ENCODE measurements around the gene ARID5B. TPM values are rescaled to one million over a fixed set of nuclear protein-coding genes. Genes with fewer than 3 reads are reported as not detected.

The ARID5B gene
- total RNA-seq, 4 donors from 2014 or later = 7.6 to 36.3 (median 21.2) TPM

DNA sequence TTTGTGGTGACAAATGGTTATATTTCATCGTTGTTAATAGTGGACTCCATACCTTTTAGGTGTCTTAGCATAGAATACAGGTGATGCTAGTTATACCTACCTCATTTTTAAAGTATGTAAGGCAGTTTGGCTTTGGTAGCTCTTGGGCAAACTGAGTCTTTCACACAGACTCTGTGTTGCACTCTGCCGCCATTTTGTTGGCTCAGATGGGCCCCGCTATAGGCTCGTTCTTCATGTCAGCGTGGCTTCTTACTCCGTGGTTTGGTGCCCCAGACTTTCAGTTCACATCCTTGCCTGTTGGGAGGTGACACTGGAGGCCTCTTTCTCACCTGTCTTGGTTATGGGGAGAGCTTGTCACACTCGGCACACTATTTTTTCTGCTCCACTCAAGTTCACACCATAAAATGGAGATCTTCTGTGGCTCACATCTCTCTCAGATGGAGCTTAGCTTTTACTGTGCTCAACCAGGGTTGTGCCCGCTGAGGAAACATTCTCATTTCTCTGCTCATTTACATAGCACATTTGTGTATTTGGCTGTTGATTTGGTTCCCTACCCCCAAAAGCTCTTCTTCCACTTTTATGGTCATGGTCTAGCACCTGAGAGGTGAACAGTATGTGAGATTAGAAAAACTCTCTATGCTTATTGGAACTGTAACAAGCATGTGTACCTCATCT, 178.5 kb downstream of the ARID5B start:
- WGBS, 2 donors = 95 to 99% methylated on average over 8 of the region's 8 CpGs

DNA sequence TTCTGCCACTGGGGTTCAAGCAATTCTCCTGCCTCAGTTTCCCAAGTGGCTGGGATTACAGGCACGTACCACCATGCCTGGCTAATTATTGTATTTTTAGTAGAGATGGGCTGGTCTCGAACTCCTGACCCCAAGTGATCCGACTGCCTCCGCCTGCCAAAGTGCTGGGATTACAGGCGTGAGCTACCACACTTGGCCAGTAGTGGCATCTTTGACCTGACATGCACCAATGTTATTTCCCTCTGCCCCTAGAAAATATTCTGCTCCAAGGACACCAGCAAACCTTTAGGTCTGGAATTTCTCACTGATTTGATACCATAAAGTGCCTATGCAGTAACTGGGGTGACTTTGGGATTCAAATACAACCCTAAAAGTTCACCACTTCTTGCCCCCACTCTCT, 179.4 kb downstream of the ARID5B start:
- no peaks in the 10 kb centered on the region for H3K27me3 ChIP-seq
- TF ChIP-seq, protein P1, sequence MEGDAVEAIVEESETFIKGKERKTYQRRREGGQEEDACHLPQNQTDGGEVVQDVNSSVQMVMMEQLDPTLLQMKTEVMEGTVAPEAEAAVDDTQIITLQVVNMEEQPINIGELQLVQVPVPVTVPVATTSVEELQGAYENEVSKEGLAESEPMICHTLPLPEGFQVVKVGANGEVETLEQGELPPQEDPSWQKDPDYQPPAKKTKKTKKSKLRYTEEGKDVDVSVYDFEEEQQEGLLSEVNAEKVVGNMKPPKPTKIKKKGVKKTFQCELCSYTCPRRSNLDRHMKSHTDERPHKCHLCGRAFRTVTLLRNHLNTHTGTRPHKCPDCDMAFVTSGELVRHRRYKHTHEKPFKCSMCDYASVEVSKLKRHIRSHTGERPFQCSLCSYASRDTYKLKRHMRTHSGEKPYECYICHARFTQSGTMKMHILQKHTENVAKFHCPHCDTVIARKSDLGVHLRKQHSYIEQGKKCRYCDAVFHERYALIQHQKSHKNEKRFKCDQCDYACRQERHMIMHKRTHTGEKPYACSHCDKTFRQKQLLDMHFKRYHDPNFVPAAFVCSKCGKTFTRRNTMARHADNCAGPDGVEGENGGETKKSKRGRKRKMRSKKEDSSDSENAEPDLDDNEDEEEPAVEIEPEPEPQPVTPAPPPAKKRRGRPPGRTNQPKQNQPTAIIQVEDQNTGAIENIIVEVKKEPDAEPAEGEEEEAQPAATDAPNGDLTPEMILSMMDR (IDR thresholded peaks at IDR 0.05) = no peak
- no peak for TF ChIP-seq POLR2A (IDR thresholded peaks at IDR 0.05)
- H3K4me3 ChIP-seq (replicated peaks in 1 of 3) = no peak overlapping the region
- 92 to 94% methylated on average over 5 of the region's 5 CpGs for WGBS, 2 donors
- peaks cover 0 to 4% of the 10 kb centered on the region in 2 donors for H3K36me3 ChIP-seq
- H3K9me3 ChIP-seq = no peaks in the 10 kb centered on the region
- H3K4me1 ChIP-seq = peaks cover 44 to 48% of the 10 kb centered on the region in 2 donors
- DNase-seq = no peak
- peak overlapping the region in 1 of 3 donors; percentile 74 for H3K27ac ChIP-seq
- intact Hi-C loops (cut with DNase I) = no loop called here

More for the DNA sequence above, 178.5 kb downstream of the ARID5B start:
- H3K36me3 ChIP-seq = no peaks in the 10 kb centered on the region
- no peak for DNase-seq
- H3K4me3 ChIP-seq (replicated peaks in 1 of 3) = no peak overlapping the region
- H3K9me3 ChIP-seq = no peaks in the 10 kb centered on the region
- H3K27ac ChIP-seq = no peak overlapping the region
- H3K27me3 ChIP-seq = no peaks in the 10 kb centered on the region
- H3K4me1 ChIP-seq = peaks cover 47 to 56% of the 10 kb centered on the region in 2 donors
- no peak for TF ChIP-seq POLR2A (IDR thresholded peaks at IDR 0.05)
- TF ChIP-seq, protein P1 (IDR thresholded peaks at IDR 0.05) = no peak
- intact Hi-C loops (cut with DNase I) = no loop called here

GRCh38 chr10:62081341-62082270, 180.1 kb downstream of the ARID5B start:
- no peaks in the 10 kb centered on the region for H3K27me3 ChIP-seq
- peaks cover 0 to 7% of the 10 kb centered on the region in 2 donors for H3K36me3 ChIP-seq
- no peak for DNase-seq
- WGBS, 2 donors = 80 to 89% methylated on average over 5 of the region's 5 CpGs
- H3K9me3 ChIP-seq = no peaks in the 10 kb centered on the region
- intact Hi-C loops (cut with DNase I) = no loop called here
- H3K4me3 ChIP-seq (replicated peaks in 1 of 3) = no peak overlapping the region
- H3K4me1 ChIP-seq = peaks cover 40 to 41% of the 10 kb centered on the region in 2 donors
- TF ChIP-seq POLR2A (IDR thresholded peaks at IDR 0.05) = no peak
- TF ChIP-seq, protein P1 (IDR thresholded peaks at IDR 0.05) = no peak
- peak overlapping the region in 2 of 3 donors; percentile 69 to 74 for H3K27ac ChIP-seq

DNA sequence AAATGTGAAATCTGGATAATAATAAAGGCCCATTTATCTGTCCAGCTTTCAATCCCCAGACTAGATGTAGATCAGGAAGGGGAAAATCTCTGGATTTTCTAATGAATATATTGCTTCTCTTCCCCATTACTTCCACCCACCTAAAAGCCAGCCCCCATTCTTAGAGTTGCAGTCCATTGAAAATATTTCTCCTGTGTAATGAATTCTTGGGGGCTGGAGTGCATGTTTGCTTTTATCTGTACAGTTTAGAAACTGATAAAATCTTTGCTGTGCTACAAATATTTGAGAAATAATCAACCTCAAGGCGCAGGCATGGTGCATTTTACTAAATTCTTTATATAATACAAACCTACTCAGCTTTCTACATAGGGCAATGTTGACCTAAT, 180.8 kb downstream of the ARID5B start:
- DNase-seq = no peak
- intact Hi-C loops (cut with DNase I) = no loop called here
- no peaks in the 10 kb centered on the region for H3K27me3 ChIP-seq
- peaks cover 34 to 36% of the 10 kb centered on the region in 2 donors for H3K4me1 ChIP-seq
- 0 to 90% methylated on average over 1 of the region's 1 CpG for WGBS, 2 donors
- peak overlapping the region; percentile 45 to 74 (median 69) for H3K27ac ChIP-seq
- H3K4me3 ChIP-seq (replicated peaks in 1 of 3) = no peak overlapping the region
- H3K9me3 ChIP-seq = no peaks in the 10 kb centered on the region
- peaks cover 0 to 7% of the 10 kb centered on the region in 2 donors for H3K36me3 ChIP-seq
- no peak for TF ChIP-seq POLR2A (IDR thresholded peaks at IDR 0.05)
- TF ChIP-seq, protein P1 (IDR thresholded peaks at IDR 0.05) = no peak
